GM18868 (cell line): Measurements from ENCODE around the gene SLIT3.

Source experiments
- ATAC-seq: cut with Tn5 transposase; IDR thresholded peaks from one replicate; pipeline ENCODE4 v1.9.1; 2021; ENCODE audit warnings: mild to moderate bottlenecking, moderate library complexity; ENCODE audit not compliant: unreplicated experiment

The SLIT3 gene

GRCh38 chr5:168908207-168908606 is 392.7 kb downstream of the SLIT3 start:
- ATAC-seq = no peak

GRCh38 chr5:168903061-168903460 is 397.9 kb downstream of the SLIT3 start:
- ATAC-seq = no peak

GRCh38 chr5:168899673-168900072 is 401.3 kb downstream of the SLIT3 start:
- ATAC-seq = no peak

GRCh38 chr5:168899264-168899663 is 401.7 kb downstream of the SLIT3 start:
- ATAC-seq = no peak

GRCh38 chr5:168898247-168898911 is 402.6 kb downstream of the SLIT3 start:
- no peak for ATAC-seq

GRCh38 chr5:168897387-168898122 is 403.4 kb downstream of the SLIT3 start:
- ATAC-seq = no peak

- no peak for ATAC-seq
These were observed 405.5 kb downstream of the SLIT3 start for GRCh38 chr5:168895295-168896071.

GRCh38 chr5:168893283-168893682 is 407.7 kb downstream of the SLIT3 start:
- no peak for ATAC-seq

- no peak for ATAC-seq
These were observed 408.2 kb downstream of the SLIT3 start for GRCh38 chr5:168892618-168893186.

- no peak for ATAC-seq
These were observed 409.8 kb downstream of the SLIT3 start for GRCh38 chr5:168890816-168891812.

- ATAC-seq = no peak
These were observed 411.9 kb downstream of the SLIT3 start for GRCh38 chr5:168889039-168889438.

- ATAC-seq = no peak
These were observed 413.0 kb downstream of the SLIT3 start for GRCh38 chr5:168887931-168888330.

GRCh38 chr5:168886157-168886556 is 414.8 kb downstream of the SLIT3 start:
- ATAC-seq = no peak

- ATAC-seq = no peak
These were observed 415.4 kb downstream of the SLIT3 start for GRCh38 chr5:168885324-168886120.

GRCh38 chr5:168883991-168884390 is 416.9 kb downstream of the SLIT3 start:
- no peak for ATAC-seq

GRCh38 chr5:168883281-168883741 is 417.6 kb downstream of the SLIT3 start:
- no peak for ATAC-seq

- ATAC-seq = no peak
These were observed 418.7 kb downstream of the SLIT3 start for GRCh38 chr5:168882283-168882682.

- peak; percentile 38 for ATAC-seq
These were observed 419.4 kb downstream of the SLIT3 start for GRCh38 chr5:168881427-168882149.

GRCh38 chr5:168879929-168880328 is 421.0 kb downstream of the SLIT3 start:
- peak; percentile 90 for ATAC-seq
